SH-SY5Y (cell line): Measurements from ENCODE around the gene OR2V2.

Experiments used
- GATA2 ChIP-seq: IDR thresholded peaks from 2 replicates; pipeline ENCODE4 v1.6.1; 2011; ENCODE audit warnings: mild to moderate bottlenecking, low read depth, low read length
- GATA3 ChIP-seq: IDR thresholded peaks from 2 replicates; pipeline ENCODE4 v1.6.1; 2011; ENCODE audit warnings: low read depth, mild to moderate bottlenecking, low read length, moderate library complexity

DNA sequence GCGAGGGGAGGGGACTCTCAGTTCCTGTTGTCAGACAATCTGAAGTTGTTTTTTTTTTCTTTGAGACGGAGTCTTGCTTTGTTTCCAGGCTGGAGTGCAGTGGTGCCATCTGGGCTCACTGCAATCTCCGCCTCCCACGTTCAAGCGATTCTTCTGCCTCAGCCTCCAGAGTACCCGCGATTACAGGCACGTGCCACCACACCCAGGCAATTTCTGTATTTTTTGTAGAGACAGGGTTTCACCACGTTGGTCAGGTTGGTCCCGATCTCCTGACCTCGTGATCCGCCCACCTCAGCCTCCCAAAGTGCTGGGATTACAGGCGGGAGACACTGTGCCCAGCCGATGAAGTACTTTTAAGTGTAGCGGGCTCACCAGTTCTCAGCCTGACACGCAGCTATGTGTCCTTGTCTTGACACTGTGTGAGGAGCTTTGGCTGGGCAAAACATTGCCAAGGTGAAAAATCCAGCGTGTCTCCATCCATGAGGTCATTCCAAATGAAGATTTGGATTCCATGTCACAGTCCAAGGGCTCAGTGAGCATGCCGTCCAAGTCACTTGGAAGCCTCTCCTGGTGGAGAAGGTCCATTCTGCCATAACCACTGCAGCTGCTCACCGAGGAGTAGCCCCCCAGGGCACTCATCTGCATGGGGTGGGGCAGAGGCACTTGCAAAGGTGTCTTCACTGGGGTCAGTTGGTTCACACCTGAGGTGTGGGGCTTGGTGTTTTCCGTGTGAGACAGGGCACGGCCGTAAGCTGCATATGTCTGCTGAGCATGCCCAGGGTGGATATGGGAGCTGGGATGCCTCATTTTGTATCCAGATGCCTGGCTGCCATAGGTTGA, 48.4 kb upstream of the OR2V2 start:
- no peak for TF ChIP-seq GATA2
- TF ChIP-seq GATA3: no peak
